HEK293 (cell line): ENCODE results near the gene AK8.

Experiments
- CTCF ChIA-PET: fragments of 350-600 bp; formaldehyde crosslinking; extraction: SDS; loops from one replicate; lab custom pipeline; 2021; ENCODE audit warnings: antibody characterized with exemption; lab: Yijun Ruan, JAX
- POLR2A ChIA-PET: fragments of 300-600 bp; formaldehyde crosslinking; extraction: SDS; loops from one replicate; lab custom pipeline; 2020; ENCODE audit warnings: antibody characterized with exemption, inconsistent platforms; lab: Yijun Ruan, JAX
- H3K27ac ChIP-seq: fragments of 200-500 bp; sonication (Bioruptor generic); 2 replicates; pipeline ENCODE4 v1.5.1; 2014; ENCODE audit warnings: low read depth, low read length, control low read depth, inconsistent platforms; ENCODE audit errors: extremely low read depth
- H3K36me3 ChIP-seq, 2 experiments: fragments of 200-500 bp in 1 of 2; sonication (Bioruptor generic) in 1 of 2; 1 replicate in 1 of 2; 2 replicates in 1 of 2; pipeline ENCODE4 v1.5.1; 2014 to 2017; ENCODE audit warnings: inconsistent platforms in 2 of 2, low read length in 2 of 2; ENCODE audit not compliant: control insufficient read depth in 2 of 2, insufficient read depth in 1 of 2
- H3K4me1 ChIP-seq: fragments of 200-500 bp; sonication (Bioruptor generic); 2 replicates; pipeline ENCODE4 v1.5.1; 2014; ENCODE audit warnings: mild to moderate bottlenecking, low read length, inconsistent platforms; ENCODE audit not compliant: control insufficient read depth, insufficient read depth
- H3K4me3 ChIP-seq: 2 replicates; pipeline ENCODE4 v1.5.1; 2011; ENCODE audit warnings: low read depth, mild to moderate bottlenecking, control low read depth, low read length, moderate library complexity
- H3K9me3 ChIP-seq: fragments of 200-500 bp; sonication (Bioruptor generic); 2 replicates; pipeline ENCODE4 v1.5.1; 2014; ENCODE audit warnings: low read depth, low read length, inconsistent platforms; ENCODE audit not compliant: control insufficient read depth, insufficient read depth
- GLIS1 ChIP-seq: fragments of 450-650 bp; formaldehyde crosslinking; IDR thresholded peaks from 2 replicates; pipeline ENCODE4 v1.5.1; 2016; ENCODE audit warnings: missing biosample characterization, missing genetic modification characterization
- KLF17 ChIP-seq: fragments of 450-650 bp; formaldehyde crosslinking; IDR thresholded peaks from 2 replicates; pipeline ENCODE4 v1.5.1; 2016; ENCODE audit warnings: missing biosample characterization, missing genetic modification characterization
- SALL2 ChIP-seq: fragments of 450-650 bp; formaldehyde crosslinking; IDR thresholded peaks from 2 replicates; pipeline ENCODE4 v1.5.0; 2017; ENCODE audit warnings: missing biosample characterization, mild to moderate bottlenecking, missing genetic modification characterization, borderline replicate concordance
- SCRT2 ChIP-seq: fragments of 450-650 bp; formaldehyde crosslinking; IDR thresholded peaks from 2 replicates; pipeline ENCODE4 v1.5.1; 2016; ENCODE audit warnings: missing biosample characterization, missing genetic modification characterization
- ZEB2 ChIP-seq: fragments of 450-650 bp; formaldehyde crosslinking; IDR thresholded peaks from 2 replicates; pipeline ENCODE4 v1.5.1; 2016; ENCODE audit warnings: missing biosample characterization, missing genetic modification characterization
- ZFP41 ChIP-seq: fragments of 450-650 bp; formaldehyde crosslinking; IDR thresholded peaks from 2 replicates; pipeline ENCODE4 v1.5.1; 2016; ENCODE audit warnings: missing biosample characterization, missing genetic modification characterization, borderline replicate concordance
- ZIC2 ChIP-seq: fragments of 450-650 bp; formaldehyde crosslinking; IDR thresholded peaks from 2 replicates; pipeline ENCODE4 v1.5.1; 2016; ENCODE audit warnings: missing biosample characterization, missing genetic modification characterization
- ZNF132 ChIP-seq: fragments of 450-650 bp; formaldehyde crosslinking; IDR thresholded peaks from 2 replicates; pipeline ENCODE4 v1.5.1; 2017; ENCODE audit warnings: missing biosample characterization, missing genetic modification characterization, borderline replicate concordance
- ZNF148 ChIP-seq: fragments of 450-650 bp; formaldehyde crosslinking; IDR thresholded peaks from 2 replicates; pipeline ENCODE4 v1.5.0; 2017; ENCODE audit warnings: missing biosample characterization, missing genetic modification characterization, borderline replicate concordance
- ZNF184 ChIP-seq: fragments of 450-650 bp; IDR thresholded peaks from 2 replicates; pipeline ENCODE4 v1.5.1; 2018; ENCODE audit warnings: missing biosample characterization, mild to moderate bottlenecking, missing genetic modification characterization
- ZNF202 ChIP-seq: fragments of 450-650 bp; formaldehyde crosslinking; IDR thresholded peaks from 2 replicates; pipeline ENCODE4 v1.5.1; 2016; ENCODE audit warnings: missing biosample characterization, missing genetic modification characterization, borderline replicate concordance
- ZNF266 ChIP-seq: fragments of 450-650 bp; formaldehyde crosslinking; IDR thresholded peaks from 2 replicates; pipeline ENCODE4 v1.5.1; 2016; ENCODE audit warnings: missing biosample characterization, missing genetic modification characterization, low read depth
- ZNF391 ChIP-seq: fragments of 450-650 bp; formaldehyde crosslinking; IDR thresholded peaks from 2 replicates; pipeline ENCODE4 v1.5.1; 2016; ENCODE audit warnings: low read depth, missing biosample characterization, missing genetic modification characterization, borderline replicate concordance
- ZNF518A ChIP-seq: fragments of 450-650 bp; formaldehyde crosslinking; conservative IDR thresholded peaks from 2 replicates; pipeline ENCODE4 v1.5.1; 2016; ENCODE audit warnings: low read depth, missing biosample characterization, missing genetic modification characterization
- ZNF549 ChIP-seq: fragments of 450-650 bp; IDR thresholded peaks from 2 replicates; pipeline ENCODE4 v1.5.1; 2018; ENCODE audit warnings: missing biosample characterization, missing genetic modification characterization, mild to moderate bottlenecking, inconsistent platforms, moderate library complexity
- ZNF621 ChIP-seq: fragments of 450-650 bp; formaldehyde crosslinking; IDR thresholded peaks from 2 replicates; pipeline ENCODE4 v1.5.1; 2017; ENCODE audit warnings: missing biosample characterization, missing genetic modification characterization
- ZNF626 ChIP-seq: fragments of 450-650 bp; sonication (Bioruptor Pico); formaldehyde crosslinking; IDR thresholded peaks from 2 replicates; pipeline ENCODE4 v1.5.1; 2018; ENCODE audit warnings: missing biosample characterization, missing genetic modification characterization, inconsistent platforms
- ZNF677 ChIP-seq: fragments of 450-650 bp; IDR thresholded peaks from 2 replicates; pipeline ENCODE4 v1.5.0; 2018; ENCODE audit warnings: missing biosample characterization, mild to moderate bottlenecking, missing genetic modification characterization, moderate library complexity
- ZNF791 ChIP-seq: fragments of 450-650 bp; formaldehyde crosslinking; IDR thresholded peaks from 2 replicates; pipeline ENCODE4 v1.5.1; 2016; ENCODE audit warnings: missing biosample characterization, missing genetic modification characterization

The AK8 gene

GRCh38 chr9:132710333-132710732, 167.8 kb downstream of the AK8 start:
- Histone ChIP-seq H3K4me1 (no peaks in the 10 kb centered on the region), H3K36me3 (no peaks in the 10 kb centered on the region), H3K4me3 (no peak overlapping the region)
- CTCF ChIA-PET: no interaction called here
- TF ChIP-seq ZIC2 (tag by site-specific recombination): no peak
- TF ChIP-seq SALL2 (tag by site-specific recombination): no peak
- TF ChIP-seq ZNF518A (tag by site-specific recombination): no peak
- no peak for TF ChIP-seq ZNF184
- no peak for TF ChIP-seq ZNF132 (tag by site-specific recombination)
- no peak for TF ChIP-seq ZEB2 (tag by site-specific recombination)
- TF ChIP-seq ZNF621 (tag by site-specific recombination): no peak
- no peak for TF ChIP-seq ZNF148 (tag by site-specific recombination)
- no peak for TF ChIP-seq ZFP41 (tag by site-specific recombination)
- no peak for TF ChIP-seq ZNF202 (tag by site-specific recombination)
- TF ChIP-seq KLF17 (tag by site-specific recombination): no peak
- TF ChIP-seq ZNF391 (tag by site-specific recombination): no peak
- no peak for TF ChIP-seq SCRT2
- TF ChIP-seq ZNF791 (tag by site-specific recombination): no peak
- TF ChIP-seq ZNF677 (tag by site-specific recombination): no peak
- TF ChIP-seq, all 188 proteins: peak for 0
- POLR2A ChIA-PET: no interaction called here
- Histone ChIP-seq H3K27ac (no peak overlapping the region), H3K9me3 (no peaks in the 10 kb centered on the region)

GRCh38 chr9:132708769-132709430, 169.2 kb downstream of the AK8 start:
- CTCF ChIA-PET: interaction anchor here (0.7 to 1.1 kb wide), 3 partner anchors 13 to 528 kb away, joined by 3 to 6 read pairs (median 3); no protein-coding TSS in a partner anchor
- H3K4me1 ChIP-seq: no peaks in the 10 kb centered on the region

More at GRCh38 chr9:132708769-132709430, 169.2 kb downstream of the AK8 start:
- no peak for TF ChIP-seq ZNF266
- TF ChIP-seq ZNF549 (tag by site-specific recombination): no peak
- TF ChIP-seq GLIS1: no peak
- TF ChIP-seq ZNF626: no peak
- Histone ChIP-seq H3K36me3 (no peaks in the 10 kb centered on the region), H3K9me3 (no peaks in the 10 kb centered on the region), H3K27ac (no peak overlapping the region), H3K4me3 (no peak overlapping the region)
- POLR2A ChIA-PET: no interaction called here
